Glomerular visceral epithelial cell (primary cell): Measurements from ENCODE around the gene DOK7.

Experiments
- DNase-seq: peaks from one replicate; pipeline ENCODE4 v3.0.0-alpha.2; 2016; ENCODE audit errors: extremely low spot score

Gene DOK7

GRCh38 chr4:3475041-3475712 is 12.1 kb downstream of the DOK7 start:
- DNase-seq, result no peak

GRCh38 chr4:3475713-3476260 is 12.7 kb downstream of the DOK7 start:
- no peak for DNase-seq

GRCh38 chr4:3476341-3476747 is 13.2 kb downstream of the DOK7 start:
- no peak for DNase-seq

- no peak for DNase-seq
Observed at GRCh38 chr4:3476936-3477749, 14.0 kb downstream of the DOK7 start.

GRCh38 chr4:3477750-3478430 is 14.8 kb downstream of the DOK7 start:
- DNase-seq, result no peak

GRCh38 chr4:3478446-3479357 is 15.6 kb downstream of the DOK7 start:
- DNase-seq, result no peak

GRCh38 chr4:3479358-3480101 is 16.4 kb downstream of the DOK7 start:
- no peak for DNase-seq

- peak; percentile 82 for DNase-seq
Observed at GRCh38 chr4:3480528-3481112, 17.5 kb downstream of the DOK7 start.

GRCh38 chr4:3481113-3481531 is 18.0 kb downstream of the DOK7 start:
- DNase-seq, result no peak

- no peak for DNase-seq
Observed at GRCh38 chr4:3481783-3482393, 18.8 kb downstream of the DOK7 start.

GRCh38 chr4:3482707-3483106 is 19.6 kb downstream of the DOK7 start:
- no peak for DNase-seq

- peak; percentile 71 for DNase-seq
Observed at GRCh38 chr4:3483471-3483921, 20.4 kb downstream of the DOK7 start.

GRCh38 chr4:3484057-3484973 is 21.2 kb downstream of the DOK7 start:
- DNase-seq, result peak; percentile 91

GRCh38 chr4:3485011-3485791 is 22.1 kb downstream of the DOK7 start:
- peak; percentile 37 for DNase-seq

GRCh38 chr4:3485886-3486540 is 22.9 kb downstream of the DOK7 start:
- no peak for DNase-seq

GRCh38 chr4:3486541-3487540 is 23.7 kb downstream of the DOK7 start:
- DNase-seq, result no peak
